ENCODE data around the gene STXBP1.

DNA sequence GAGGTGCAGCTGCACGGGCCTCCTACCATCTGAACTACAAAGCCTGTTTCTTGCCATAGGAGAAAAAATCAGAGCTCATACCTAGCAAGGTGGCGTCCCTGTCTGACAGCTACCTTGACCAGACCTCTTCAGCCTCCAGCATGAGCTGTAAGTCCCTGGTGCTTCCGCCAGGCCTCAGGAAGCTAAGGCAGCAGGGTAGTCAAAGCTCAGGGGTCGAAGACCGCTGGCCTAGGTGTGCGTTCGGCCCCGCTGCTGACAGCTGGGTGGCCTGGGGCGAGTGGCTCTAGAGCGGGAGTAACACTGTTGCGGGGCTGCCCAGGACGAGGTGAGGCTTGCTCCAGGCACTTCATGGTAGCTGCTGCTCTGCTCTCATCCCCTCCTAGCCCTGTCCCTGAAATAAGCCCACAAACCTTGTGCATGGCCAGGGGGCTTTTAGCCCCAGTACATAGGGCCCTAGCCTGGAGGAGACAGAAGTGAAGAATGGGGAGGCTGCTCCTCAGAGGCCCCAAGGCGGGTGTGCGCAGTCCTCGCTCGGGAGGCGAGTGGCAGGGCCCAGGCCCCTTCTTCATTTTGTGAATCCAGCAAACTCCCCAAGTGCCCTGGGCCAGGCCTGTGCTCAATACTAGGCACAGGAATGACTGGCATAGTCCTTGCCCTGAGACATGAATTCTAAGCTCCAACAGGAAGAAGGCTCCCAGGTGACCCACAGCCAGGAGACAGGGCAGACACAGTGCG is 117.6 kb downstream of the STXBP1 start:
- no peak for TF ChIP-seq EZH2phosphoT487 (IDR thresholded peaks at IDR 0.05; ENCODE audit: insufficient read depth, low read depth)
- TF ChIP-seq EZH2 (IDR thresholded peaks at IDR 0.05; ENCODE audit: insufficient read depth, poor library complexity, severe bottlenecking), result no peak

Data from GM23248 (cell line).